Measurements from ENCODE around the gene MED26. TPM values are rescaled to one million over a fixed set of nuclear protein-coding genes. Genes with fewer than 3 reads are reported as not detected.
A peak's percentile ranks its signal among the peaks of the same experiment; 100 is the strongest.

The MED26 gene
- total RNA-seq, 1 donor from 2014 or later = 11.1 TPM

- TF ChIP-seq CTCF (IDR thresholded peaks at IDR 0.05) = no peak
- H3K27me3 ChIP-seq (ENCODE audit: low read depth) = no peaks in the 10 kb centered on the region
- ATAC-seq (no peak), DNase-seq (no peak)
- intact Hi-C loops (cut with DNase I) = no loop called here
- peak overlapping the region; percentile 95 for H3K4me3 ChIP-seq
- H3K27ac ChIP-seq = peak overlapping the region; percentile 95
- H3K4me1 ChIP-seq = peaks cover 42% of the 10 kb centered on the region
- H3K36me3 ChIP-seq = peaks cover 36% of the 10 kb centered on the region
- no peaks in the 10 kb centered on the region for H3K9me3 ChIP-seq
Measured at GRCh38 chr19:16628984-16629691, 1.1 kb upstream of the MED26 start.

- peak overlapping the region; percentile 88 for H3K27ac ChIP-seq
- intact Hi-C loops (cut with DNase I) = no loop called here
- ATAC-seq = no peak
Measured at GRCh38 chr19:16627928-16628182, 149 bp downstream of the MED26 start.

GRCh38 chr19:16627193-16627927 lies 644 bp downstream of the MED26 start:
- ATAC-seq (no peak), DNase-seq (peak; percentile 62)
- H3K27me3 ChIP-seq (ENCODE audit: low read depth) = no peaks in the 10 kb centered on the region
- TF ChIP-seq CTCF (IDR thresholded peaks at IDR 0.05) = no peak
- H3K27ac ChIP-seq = peak overlapping the region; percentile 88
- H3K4me3 ChIP-seq = peak overlapping the region; percentile 95
- no peaks in the 10 kb centered on the region for H3K9me3 ChIP-seq
- H3K36me3 ChIP-seq = peaks cover 33% of the 10 kb centered on the region
- intact Hi-C loops (cut with DNase I) = no loop called here
- peaks cover 60% of the 10 kb centered on the region for H3K4me1 ChIP-seq

More at GRCh38 chr19:16627928-16628182, 149 bp downstream of the MED26 start:
- Histone ChIP-seq H3K27me3 (ENCODE audit: low read depth) (no peaks in the 10 kb centered on the region), H3K4me1 (peaks cover 55% of the 10 kb centered on the region), H3K36me3 (peaks cover 34% of the 10 kb centered on the region), H3K9me3 (no peaks in the 10 kb centered on the region), H3K4me3 (peak overlapping the region; percentile 95)
- DNase-seq = no peak
- TF ChIP-seq CTCF (IDR thresholded peaks at IDR 0.05) = no peak

- no peaks in the 10 kb centered on the region for H3K9me3 ChIP-seq
- peaks cover 33% of the 10 kb centered on the region for H3K36me3 ChIP-seq
- no peak for DNase-seq
- no peak for TF ChIP-seq CTCF (IDR thresholded peaks at IDR 0.05)
- no peaks in the 10 kb centered on the region for H3K27me3 ChIP-seq (ENCODE audit: low read depth)
- H3K4me3 ChIP-seq = peak overlapping the region; percentile 95
- intact Hi-C loops (cut with DNase I) = no loop called here
- peaks cover 66% of the 10 kb centered on the region for H3K4me1 ChIP-seq
- ATAC-seq = no peak
- H3K27ac ChIP-seq = peak overlapping the region; percentile 88
Measured at GRCh38 chr19:16626796-16627192, 1.2 kb downstream of the MED26 start.

- peak; percentile 4 to 39 for ATAC-seq
- no peaks in the 10 kb centered on the region for H3K27me3 ChIP-seq (ENCODE audit: low read depth)
- H3K4me1 ChIP-seq = peaks cover 75% of the 10 kb centered on the region
- H3K36me3 ChIP-seq = peaks cover 24% of the 10 kb centered on the region
- no peak for TF ChIP-seq CTCF (IDR thresholded peaks at IDR 0.05)
- no peaks in the 10 kb centered on the region for H3K9me3 ChIP-seq
- no peak for DNase-seq
- peak overlapping the region; percentile 66 for H3K27ac ChIP-seq
- no peak overlapping the region for H3K4me3 ChIP-seq
- intact Hi-C loops (cut with DNase I) = no loop called here
Measured at GRCh38 chr19:16625163-16625958, 2.6 kb downstream of the MED26 start.

Measured in lower lobe of right lung (tissue), 2 donors.